A549 (cell line): ENCODE measurements around the gene YOD1. TPM values are rescaled to one million over a fixed set of nuclear protein-coding genes. Genes with fewer than 3 reads are reported as not detected.
A peak's percentile ranks its signal among the peaks of the same experiment; 100 is the strongest.
"Not testable (repeated sequence)": the region's sequence is repeated elsewhere in the genome, so short reads cannot be mapped to it uniquely, and the experiment has no call there.

ENCODE experiments used
- ATAC-seq, 2 experiments: fragments of 200-7000 bp in 1 of 2; fragments of >200 bp in 1 of 2; cut with Nextera tagmentation in 1 of 2; cut with Tn5 transposase in 1 of 2; 3 replicates each; pipeline versions ENCODE4 v1.8.0 to v1.9.1; 2018 to 2020; ENCODE audit warnings: mild to moderate bottlenecking in 1 of 2, moderate library complexity in 1 of 2
- CTCF ChIA-PET: fragments of 300-600 bp; sonication (Branson Sonifier 250); formaldehyde crosslinking; extraction: SDS; loops from one replicate; lab custom pipeline; 2021; ENCODE audit warnings: antibody characterized with exemption, inconsistent platforms; lab: Yijun Ruan, JAX
- POLR2A ChIA-PET: fragments of 350-600 bp; formaldehyde crosslinking; extraction: SDS; loops from one replicate; lab custom pipeline; 2021; ENCODE audit warnings: antibody characterized with exemption, inconsistent platforms; lab: Yijun Ruan, JAX
- DNase-seq, 2 experiments: peaks; one replicate each; pipeline versions ENCODE4 v3.0.0 to v3.0.0-alpha.2; 2011 to 2016; ENCODE audit warnings: low read depth in 1 of 2, low spot score in 1 of 2
- FAIRE-seq: peaks from 2 replicates; lab custom pipeline; 2011; peaks lifted over from hg19 to GRCh38; lab: Jason Lieb, UNC
- H3K27ac ChIP-seq, 2 experiments: fragments of >200 bp; sonication (Bioruptor Twin); formaldehyde crosslinking; 3 replicates each; pipeline ENCODE4 v1.5.1; 2016 to 2017
- H3K4me1 ChIP-seq: fragments of >200 bp; sonication (Bioruptor Twin); formaldehyde crosslinking; 3 replicates; pipeline ENCODE4 v1.6.1; 2016
- H3K4me2 ChIP-seq: fragments of >200 bp; sonication (Bioruptor Twin); formaldehyde crosslinking; 3 replicates; pipeline ENCODE4 v1.6.1; 2016
- H3K4me3 ChIP-seq: fragments of >200 bp; sonication (Bioruptor Twin); formaldehyde crosslinking; 3 replicates; pipeline ENCODE4 v1.5.1; 2016
- H3K9me3 ChIP-seq: fragments of >200 bp; sonication (Bioruptor Twin); formaldehyde crosslinking; 3 replicates; pipeline ENCODE4 v1.6.1; 2016
- EHMT2 ChIP-seq: fragments of 200-600 bp; sonication (generic); IDR thresholded peaks from 2 replicates; pipeline ENCODE4 v1.6.1; 2016; ENCODE audit warnings: antibody characterized with exemption, low read depth, mild to moderate bottlenecking, moderate library complexity
- FOSB ChIP-seq: fragments of 250-450 bp; sonication (Bioruptor Pico); IDR thresholded peaks from 2 replicates; pipeline ENCODE4 v1.5.0; 2020; ENCODE audit warnings: mild to moderate bottlenecking, moderate library complexity
- HEYL ChIP-seq: fragments of 250-450 bp; sonication (Bioruptor Pico); IDR thresholded peaks from 2 replicates; pipeline ENCODE4 v1.8.0; 2021; ENCODE audit warnings: mild to moderate bottlenecking, moderate library complexity
- HOXB13 ChIP-seq: fragments of 250-450 bp; sonication (Bioruptor Pico); IDR thresholded peaks from 2 replicates; pipeline ENCODE4 v1.5.0; 2020; ENCODE audit warnings: low read depth, mild to moderate bottlenecking, moderate library complexity
- MAFK ChIP-seq: fragments of 450-650 bp; IDR thresholded peaks from 2 replicates; pipeline ENCODE4 v1.6.1; 2014; ENCODE audit not compliant: partially characterized antibody
- NPAS2 ChIP-seq: fragments of 250-450 bp; sonication (Bioruptor Pico); IDR thresholded peaks from 2 replicates; pipeline ENCODE4 v1.8.0; 2022; ENCODE audit warnings: mild to moderate bottlenecking, moderate library complexity, borderline replicate concordance
- RFX5 ChIP-seq: fragments of 450-650 bp; IDR thresholded peaks from 2 replicates; pipeline ENCODE4 v1.7.1; 2014; ENCODE audit warnings: antibody characterized with exemption, mild to moderate bottlenecking, moderate library complexity
- ZC3H11A ChIP-seq: fragments of 450-650 bp; IDR thresholded peaks from 2 replicates; pipeline ENCODE4 v1.6.1; 2014; ENCODE audit warnings: antibody characterized with exemption, mild to moderate bottlenecking
- WGBS: methylation state at CpG from one replicate; pipeline ENCODE4 v1.1.6; 2017; ENCODE audit errors: missing lambda C conversion rate; 5-methylcytosine and 5-hydroxymethylcytosine counted together
- polyA plus RNA-seq, 4 experiments: library from polyadenylated mRNA; depleted of rRNA in 3 of 4; stranded (reverse); fragments of >200 nt; fragmentation: RNase III in 1 of 4; extraction: RNeasy Plus Mini Kit Qiagen cat#74134 plus additional on column Dnase treatment in 1 of 4; gene quantifications; 2 replicates in 3 of 4; 3 replicates in 1 of 4; pipeline ENCODE4 v1.2.3, GENCODE V29; 2011 to 2017
- TF ChIP-seq, protein P1 (sequence below): fragments of 250-450 bp; sonication (Bioruptor Pico); IDR thresholded peaks from 2 replicates; pipeline ENCODE4 v1.5.0; 2021; ENCODE audit warnings: mild to moderate bottlenecking, moderate library complexity, borderline replicate concordance
- TF ChIP-seq, protein P2 (sequence below): fragments of 450-650 bp; IDR thresholded peaks from 2 replicates; pipeline ENCODE4 v1.6.1; 2014; ENCODE audit warnings: antibody characterized with exemption
- TF ChIP-seq, protein P3 (sequence below): fragments of >200 bp; sonication (Bioruptor Twin); formaldehyde crosslinking; IDR thresholded peaks from 2 replicates; pipeline ENCODE4 v1.6.1; 2016
- TF ChIP-seq, protein P4 (sequence below): IDR thresholded peaks from 2 replicates; pipeline ENCODE4 v1.6.1; 2012; ENCODE audit warnings: low read depth, borderline replicate concordance
- TF ChIP-seq, protein P5 (sequence below): IDR thresholded peaks from 2 replicates; pipeline ENCODE4 v1.6.1; 2012
- TF ChIP-seq, protein P6 (sequence below): fragments of 150-350 bp; IDR thresholded peaks from 2 replicates; pipeline ENCODE4 v1.6.1; 2014; ENCODE audit warnings: low read depth, mild to moderate bottlenecking, low read length

YOD1 gene
- polyA plus RNA-seq, 2 of the 4 experiments (the other 2 are of a cell fraction) = 7.0 to 10.3 TPM

DNA sequence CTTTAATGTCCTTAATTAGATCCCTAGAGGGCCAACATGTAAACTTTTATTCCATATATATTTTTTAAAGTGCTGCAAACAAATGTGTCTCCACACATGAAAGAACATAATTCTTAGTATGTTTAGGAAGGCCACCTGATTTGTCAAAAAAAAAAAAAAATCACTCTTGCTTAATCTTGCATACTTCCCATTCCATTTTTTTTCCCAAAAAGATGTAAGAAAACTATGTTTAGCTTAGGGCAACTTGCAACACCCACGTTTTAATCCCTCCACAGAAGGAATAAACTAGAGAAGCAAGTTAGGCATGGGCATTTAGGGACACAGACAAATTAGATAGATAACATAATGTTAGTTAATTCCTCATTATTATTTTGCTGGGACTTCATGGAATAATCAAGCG lies 5.6 kb downstream of the YOD1 start:
- no peak overlapping the region for H3K27ac ChIP-seq
- ChIA-PET POLR2A (no interaction called here), CTCF (interaction anchor here (1.2 to 3.7 kb wide), 8 partner anchors 10 to 42 kb away, joined by 3 to 14 read pairs (median 4); partner anchors contain the start of gene C1orf116)
- WGBS = 71% methylated on average over 2 of the region's 2 CpGs
- peak overlapping the region; percentile 80; the same call in 2 of the 3 replicates for H3K4me2 ChIP-seq
- H3K4me3 ChIP-seq = no peak overlapping the region
- ATAC-seq (no peak), DNase-seq (no peak), FAIRE-seq (no peak)
- no peaks in the 10 kb centered on the region for H3K9me3 ChIP-seq
- peaks cover 57% of the 10 kb centered on the region for H3K4me1 ChIP-seq
- TF ChIP-seq FOSB (CRISPR knock-in tag) = no peak

DNA sequence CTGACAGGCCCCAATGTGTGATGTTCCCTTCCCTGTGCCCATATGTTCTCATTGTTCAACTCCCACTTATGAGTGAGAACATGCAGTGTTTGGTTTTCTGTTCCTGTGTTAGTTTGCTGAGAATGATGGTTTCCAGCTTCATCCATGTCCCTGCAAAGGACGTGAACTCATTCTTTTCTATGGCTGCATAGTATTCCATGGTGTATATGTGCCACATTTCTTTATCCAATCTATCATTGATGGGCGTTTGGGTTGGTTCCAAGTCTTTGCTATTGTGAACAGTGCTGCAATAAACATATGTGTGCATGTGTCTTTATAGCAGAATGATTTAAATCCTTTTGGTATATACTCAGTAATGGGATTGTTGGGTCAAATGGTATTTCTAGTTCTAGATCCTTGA lies 9.6 kb downstream of the YOD1 start:
- not testable (repeated sequence) for H3K9me3 ChIP-seq, DNase-seq, H3K4me2 ChIP-seq, H3K4me3 ChIP-seq, FAIRE-seq, ATAC-seq, H3K27ac ChIP-seq
- ChIA-PET CTCF (interaction anchor here (0.9 to 1.4 kb wide), 4 partner anchors 8 to 29 kb away, joined by 3 to 11 read pairs (median 4); partner anchors contain the start of gene C1orf116), POLR2A (interaction anchor here (0.5 kb wide), 1 partner anchor 9 kb away, joined by 3 read pairs; the partner anchor contains the start of gene C1orf116)
- 91% methylated on average over 2 of the region's 2 CpGs for WGBS
- H3K4me1 ChIP-seq = peaks cover 35% of the 10 kb centered on the region

DNA sequence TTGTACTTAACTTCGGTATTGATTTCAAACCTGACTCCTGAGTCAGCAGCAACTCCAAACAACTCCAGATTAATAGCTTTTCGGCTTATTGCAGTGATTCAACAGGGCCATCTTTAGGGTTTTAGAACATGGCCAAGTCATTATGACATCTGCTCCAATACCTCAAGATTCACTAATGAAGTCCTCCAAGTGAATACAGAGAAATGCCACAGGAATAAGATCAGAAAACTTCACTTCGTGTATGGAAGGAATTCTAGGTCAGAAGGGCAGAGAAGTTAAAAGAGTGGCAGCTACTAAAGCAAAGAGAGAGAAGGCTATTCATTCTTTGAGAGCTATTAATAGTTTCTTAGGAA lies 10.9 kb downstream of the YOD1 start:
- ChIA-PET CTCF (interaction anchor here (0.6 to 1.9 kb wide), 6 partner anchors 9 to 128 kb away, joined by 3 to 13 read pairs (median 4); no protein-coding TSS in a partner anchor), POLR2A (no interaction called here)
- WGBS = 67% methylated on average over 3 of the region's 3 CpGs
- peaks cover 23% of the 10 kb centered on the region for H3K4me1 ChIP-seq
- FAIRE-seq (peak; percentile 39), DNase-seq (no peak), ATAC-seq (peak; percentile 33 to 53; a peak in 3 of 6 replicates)
- H3K4me3 ChIP-seq = no peak overlapping the region
- TF ChIP-seq, protein P1, sequence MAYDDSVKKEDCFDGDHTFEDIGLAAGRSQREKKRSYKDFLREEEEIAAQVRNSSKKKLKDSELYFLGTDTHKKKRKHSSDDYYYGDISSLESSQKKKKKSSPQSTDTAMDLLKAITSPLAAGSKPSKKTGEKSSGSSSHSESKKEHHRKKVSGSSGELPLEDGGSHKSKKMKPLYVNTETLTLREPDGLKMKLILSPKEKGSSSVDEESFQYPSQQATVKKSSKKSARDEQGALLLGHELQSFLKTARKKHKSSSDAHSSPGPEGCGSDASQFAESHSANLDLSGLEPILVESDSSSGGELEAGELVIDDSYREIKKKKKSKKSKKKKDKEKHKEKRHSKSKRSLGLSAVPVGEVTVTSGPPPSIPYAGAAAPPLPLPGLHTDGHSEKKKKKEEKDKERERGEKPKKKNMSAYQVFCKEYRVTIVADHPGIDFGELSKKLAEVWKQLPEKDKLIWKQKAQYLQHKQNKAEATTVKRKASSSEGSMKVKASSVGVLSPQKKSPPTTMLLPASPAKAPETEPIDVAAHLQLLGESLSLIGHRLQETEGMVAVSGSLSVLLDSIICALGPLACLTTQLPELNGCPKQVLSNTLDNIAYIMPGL (CRISPR knock-in tag) = no peak
- peak; percentile 28 for TF ChIP-seq MAFK
- TF ChIP-seq, protein P2, sequence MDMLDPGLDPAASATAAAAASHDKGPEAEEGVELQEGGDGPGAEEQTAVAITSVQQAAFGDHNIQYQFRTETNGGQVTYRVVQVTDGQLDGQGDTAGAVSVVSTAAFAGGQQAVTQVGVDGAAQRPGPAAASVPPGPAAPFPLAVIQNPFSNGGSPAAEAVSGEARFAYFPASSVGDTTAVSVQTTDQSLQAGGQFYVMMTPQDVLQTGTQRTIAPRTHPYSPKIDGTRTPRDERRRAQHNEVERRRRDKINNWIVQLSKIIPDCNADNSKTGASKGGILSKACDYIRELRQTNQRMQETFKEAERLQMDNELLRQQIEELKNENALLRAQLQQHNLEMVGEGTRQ = no peak
- H3K27ac ChIP-seq = peak overlapping the region in 1 of 2 experiments; percentile 62; a peak in 2 of 6 replicates
- no peak overlapping the region for H3K4me2 ChIP-seq
- no peaks in the 10 kb centered on the region for H3K9me3 ChIP-seq

DNA sequence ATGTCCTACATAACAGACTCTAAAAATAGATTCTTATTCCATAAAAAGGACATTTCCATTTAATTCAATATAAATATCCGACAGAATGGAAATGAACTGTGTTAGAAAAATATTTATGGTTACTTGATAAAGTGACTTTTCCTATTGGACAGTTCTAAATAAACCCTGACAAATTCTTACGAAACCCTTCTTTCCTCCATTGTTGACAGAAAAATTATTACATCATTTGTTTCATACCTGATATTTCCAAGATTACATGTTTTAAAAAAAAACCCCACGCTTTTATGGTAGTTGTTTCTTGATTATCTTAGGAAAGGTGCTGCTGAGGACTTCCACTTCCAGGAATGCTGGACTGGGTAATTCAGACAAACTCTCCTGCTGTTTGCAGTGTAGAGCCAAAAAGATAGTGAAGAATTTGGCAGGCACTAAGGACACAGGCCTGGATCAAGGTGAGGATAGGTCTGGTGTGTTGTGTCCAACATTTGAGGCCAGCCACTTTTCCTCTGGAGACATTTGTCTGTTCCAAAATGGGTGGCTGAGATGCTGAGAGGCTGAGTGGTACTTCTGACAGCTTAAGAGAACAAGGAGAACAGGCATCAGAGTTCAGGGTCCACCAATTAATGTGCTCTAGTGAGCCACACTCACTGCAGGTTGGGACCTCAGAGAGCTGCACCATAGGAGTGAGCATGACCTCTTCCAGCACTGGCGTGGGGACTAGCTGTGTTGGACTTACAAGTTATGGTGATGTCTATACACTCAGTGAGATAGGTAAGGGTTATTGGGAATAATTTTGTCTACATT lies 11.4 kb downstream of the YOD1 start:
- peaks cover 23% of the 10 kb centered on the region for H3K4me1 ChIP-seq
- H3K9me3 ChIP-seq = no peaks in the 10 kb centered on the region
- FAIRE-seq (no peak), DNase-seq (no peak), ATAC-seq (peak; percentile 57 to 70; a peak in 4 of 6 replicates)
- H3K27ac ChIP-seq = peak overlapping the region in 1 of 2 experiments; percentile 62; a peak in 4 of 6 replicates
- ChIA-PET POLR2A (no interaction called here), CTCF (interaction anchor here (1.2 to 1.9 kb wide), 3 partner anchors 10 to 33 kb away, joined by 4 to 13 read pairs (median 11); no protein-coding TSS in a partner anchor)
- H3K4me3 ChIP-seq = no peak overlapping the region
- no peak for TF ChIP-seq ZC3H11A
- TF ChIP-seq, protein P3, sequence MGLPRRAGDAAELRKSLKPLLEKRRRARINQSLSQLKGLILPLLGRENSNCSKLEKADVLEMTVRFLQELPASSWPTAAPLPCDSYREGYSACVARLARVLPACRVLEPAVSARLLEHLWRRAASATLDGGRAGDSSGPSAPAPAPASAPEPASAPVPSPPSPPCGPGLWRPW = no peak
- no peak for TF ChIP-seq NPAS2 (CRISPR knock-in tag)
- TF ChIP-seq, protein P4, sequence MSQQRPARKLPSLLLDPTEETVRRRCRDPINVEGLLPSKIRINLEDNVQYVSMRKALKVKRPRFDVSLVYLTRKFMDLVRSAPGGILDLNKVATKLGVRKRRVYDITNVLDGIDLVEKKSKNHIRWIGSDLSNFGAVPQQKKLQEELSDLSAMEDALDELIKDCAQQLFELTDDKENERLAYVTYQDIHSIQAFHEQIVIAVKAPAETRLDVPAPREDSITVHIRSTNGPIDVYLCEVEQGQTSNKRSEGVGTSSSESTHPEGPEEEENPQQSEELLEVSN = no peak
- no peak for TF ChIP-seq MAFK
- no peak for TF ChIP-seq HEYL (CRISPR knock-in tag)
- no peak for TF ChIP-seq EHMT2
- no peak for TF ChIP-seq HOXB13 (CRISPR knock-in tag)
- TF ChIP-seq RFX5 = no peak
- TF ChIP-seq, protein P5, sequence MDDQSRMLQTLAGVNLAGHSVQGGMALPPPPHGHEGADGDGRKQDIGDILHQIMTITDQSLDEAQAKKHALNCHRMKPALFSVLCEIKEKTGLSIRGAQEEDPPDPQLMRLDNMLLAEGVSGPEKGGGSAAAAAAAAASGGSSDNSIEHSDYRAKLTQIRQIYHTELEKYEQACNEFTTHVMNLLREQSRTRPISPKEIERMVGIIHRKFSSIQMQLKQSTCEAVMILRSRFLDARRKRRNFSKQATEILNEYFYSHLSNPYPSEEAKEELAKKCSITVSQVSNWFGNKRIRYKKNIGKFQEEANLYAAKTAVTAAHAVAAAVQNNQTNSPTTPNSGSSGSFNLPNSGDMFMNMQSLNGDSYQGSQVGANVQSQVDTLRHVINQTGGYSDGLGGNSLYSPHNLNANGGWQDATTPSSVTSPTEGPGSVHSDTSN = no peak
- TF ChIP-seq, protein P6, sequence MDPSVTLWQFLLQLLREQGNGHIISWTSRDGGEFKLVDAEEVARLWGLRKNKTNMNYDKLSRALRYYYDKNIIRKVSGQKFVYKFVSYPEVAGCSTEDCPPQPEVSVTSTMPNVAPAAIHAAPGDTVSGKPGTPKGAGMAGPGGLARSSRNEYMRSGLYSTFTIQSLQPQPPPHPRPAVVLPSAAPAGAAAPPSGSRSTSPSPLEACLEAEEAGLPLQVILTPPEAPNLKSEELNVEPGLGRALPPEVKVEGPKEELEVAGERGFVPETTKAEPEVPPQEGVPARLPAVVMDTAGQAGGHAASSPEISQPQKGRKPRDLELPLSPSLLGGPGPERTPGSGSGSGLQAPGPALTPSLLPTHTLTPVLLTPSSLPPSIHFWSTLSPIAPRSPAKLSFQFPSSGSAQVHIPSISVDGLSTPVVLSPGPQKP = no peak
- H3K4me2 ChIP-seq = no peak overlapping the region
- 86% methylated on average over 4 of the region's 4 CpGs for WGBS
